Measurements from ENCODE around the gene EVA1C. TPM values are rescaled to one million over a fixed set of nuclear protein-coding genes. Genes with fewer than 3 reads are reported as not detected.
"Not testable (repeated sequence)": the region's sequence is repeated elsewhere in the genome, so short reads cannot be mapped to it uniquely, and the experiment has no call there.

The EVA1C gene
- 55.3 TPM for total RNA-seq

GRCh38 chr21:32412162-32413014 is at the start of gene EVA1C:
EVA1C (plus strand) TSS chr21:32412706; CDS start chr21:32412854, 148 bp downstream.
- DNase-seq (ENCODE audit: low spot score) = peak; percentile 75

- peak; percentile 56 for DNase-seq (ENCODE audit: low spot score)
Measured at GRCh38 chr21:32364387-32364786, 48.1 kb upstream of the EVA1C start.

GRCh38 chr21:32364796-32365195 is 47.7 kb upstream of the EVA1C start:
- DNase-seq (ENCODE audit: low spot score) = no peak

GRCh38 chr21:32366191-32366590 is 46.3 kb upstream of the EVA1C start:
- no peak for DNase-seq (ENCODE audit: low spot score)

- no peak for DNase-seq (ENCODE audit: low spot score)
Measured at GRCh38 chr21:32367158-32367557, 45.3 kb upstream of the EVA1C start.

- no peak for DNase-seq (ENCODE audit: low spot score)
Measured at GRCh38 chr21:32368386-32368785, 44.1 kb upstream of the EVA1C start.

- not testable (repeated sequence) for DNase-seq (ENCODE audit: low spot score)
Measured at GRCh38 chr21:32368961-32369360, 43.5 kb upstream of the EVA1C start.

- no peak for DNase-seq (ENCODE audit: low spot score)
Measured at GRCh38 chr21:32370998-32371766, 41.3 kb upstream of the EVA1C start.

- no peak for DNase-seq (ENCODE audit: low spot score)
Measured at GRCh38 chr21:32371913-32372314, 40.6 kb upstream of the EVA1C start.

- no peak for DNase-seq (ENCODE audit: low spot score)
Measured at GRCh38 chr21:32372755-32373154, 39.8 kb upstream of the EVA1C start.

- no peak for DNase-seq (ENCODE audit: low spot score)
Measured at GRCh38 chr21:32377506-32377905, 35.0 kb upstream of the EVA1C start.

GRCh38 chr21:32377991-32378390 is 34.5 kb upstream of the EVA1C start:
- no peak for DNase-seq (ENCODE audit: low spot score)

- DNase-seq (ENCODE audit: low spot score) = no peak
Measured at GRCh38 chr21:32378956-32379355, 33.5 kb upstream of the EVA1C start.

GRCh38 chr21:32380940-32381339 is 31.6 kb upstream of the EVA1C start:
- DNase-seq (ENCODE audit: low spot score) = no peak

- no peak for DNase-seq (ENCODE audit: low spot score)
Measured at GRCh38 chr21:32381571-32381970, 30.9 kb upstream of the EVA1C start.

GRCh38 chr21:32382108-32382644 is 30.3 kb upstream of the EVA1C start:
- no peak for DNase-seq (ENCODE audit: low spot score)

GRCh38 chr21:32383812-32384211 is 28.7 kb upstream of the EVA1C start:
- DNase-seq (ENCODE audit: low spot score) = no peak

GRCh38 chr21:32386195-32386870 is 26.2 kb upstream of the EVA1C start:
- DNase-seq (ENCODE audit: low spot score) = peak; percentile 63

GRCh38 chr21:32387151-32387550 is 25.4 kb upstream of the EVA1C start:
- DNase-seq (ENCODE audit: low spot score) = no peak

- DNase-seq (ENCODE audit: low spot score) = no peak
Measured at GRCh38 chr21:32388306-32388705, 24.2 kb upstream of the EVA1C start.

- no peak for DNase-seq (ENCODE audit: low spot score)
Measured at GRCh38 chr21:32389337-32390015, 23.0 kb upstream of the EVA1C start.

All from ureter (tissue), 1 donor.